ENCODE measurements around the gene QRFP. TPM values are rescaled to one million over a fixed set of nuclear protein-coding genes. Genes with fewer than 3 reads are reported as not detected.

The QRFP gene
- total RNA-seq, 1 experiment from 2014 or later = not detected

- in situ Hi-C loops (cut with HindIII; ENCODE audit: low pct_unique_long_range_greater_than_20kb, low sequenced_read_pairs) = no loop called here
- DNase-seq (ENCODE audit: low read depth) = peak; percentile 58
These were observed 49.0 kb downstream of the QRFP start for GRCh38 chr9:130847306-130848217.

GRCh38 chr9:130846487-130847305, 49.9 kb downstream of the QRFP start:
- DNase-seq (ENCODE audit: low read depth) = peak; percentile 65
- in situ Hi-C loops (cut with HindIII; ENCODE audit: low pct_unique_long_range_greater_than_20kb, low sequenced_read_pairs) = no loop called here

GRCh38 chr9:130845901-130846481, 50.6 kb downstream of the QRFP start:
- peak; percentile 38 for DNase-seq (ENCODE audit: low read depth)
- in situ Hi-C loops (cut with HindIII; ENCODE audit: low pct_unique_long_range_greater_than_20kb, low sequenced_read_pairs) = no loop called here

- in situ Hi-C loops (cut with HindIII; ENCODE audit: low pct_unique_long_range_greater_than_20kb, low sequenced_read_pairs) = no loop called here
These were observed 51.4 kb downstream of the QRFP start for GRCh38 chr9:130845254-130845653.

GRCh38 chr9:130844044-130844451, 52.6 kb downstream of the QRFP start:
- in situ Hi-C loops (cut with HindIII; ENCODE audit: low pct_unique_long_range_greater_than_20kb, low sequenced_read_pairs) = no loop called here
- no peak for DNase-seq (ENCODE audit: low read depth)

More at GRCh38 chr9:130845254-130845653, 51.4 kb downstream of the QRFP start:
- DNase-seq (ENCODE audit: low read depth) = no peak

- no peak for DNase-seq (ENCODE audit: low read depth)
- in situ Hi-C loops (cut with HindIII; ENCODE audit: low pct_unique_long_range_greater_than_20kb, low sequenced_read_pairs) = no loop called here
These were observed 53.3 kb downstream of the QRFP start for GRCh38 chr9:130843049-130843908.

Other genes with a start within 250 kb of the QRFP start
- gene PRDM12, start 232.2 kb downstream of the QRFP start, total RNA-seq (2014; rRNA removed; shearing (Covaris generic); ENCODE audit: low replicate concordance) = not detected in 2 replicates
- 22.8 and 41.5 TPM in 2 replicates for gene EXOSC2, start 203.0 kb downstream of the QRFP start, total RNA-seq (2014; rRNA removed; shearing (Covaris generic); ENCODE audit: low replicate concordance)
- 19.5 and 27.6 TPM in 2 replicates for gene ABL1, start 61.6 kb downstream of the QRFP start, total RNA-seq (2014; rRNA removed; shearing (Covaris generic); ENCODE audit: low replicate concordance)
- 25.8 and 33.0 TPM in 2 replicates for gene FIBCD1, start 42.4 kb upstream of the QRFP start, total RNA-seq (2014; rRNA removed; shearing (Covaris generic); ENCODE audit: low replicate concordance)
- 9.6 and 15.2 TPM in 2 replicates for gene LAMC3, start 112.4 kb upstream of the QRFP start, total RNA-seq (2014; rRNA removed; shearing (Covaris generic); ENCODE audit: low replicate concordance)
- 15.0 and 17.7 TPM in 2 replicates for gene AIF1L, start 199.7 kb upstream of the QRFP start, total RNA-seq (2014; rRNA removed; shearing (Covaris generic); ENCODE audit: low replicate concordance)
- gene NUP214, start 228.8 kb upstream of the QRFP start, total RNA-seq (2014; rRNA removed; shearing (Covaris generic); ENCODE audit: low replicate concordance) = 5.2 and 7.8 TPM in 2 replicates